ENCODE data around the gene VPS37C. TPM values are rescaled to one million over a fixed set of nuclear protein-coding genes. Genes with fewer than 3 reads are reported as not detected.
"Not testable (repeated sequence)": the region's sequence is repeated elsewhere in the genome, so short reads cannot be mapped to it uniquely, and the experiment has no call there.

VPS37C gene
- total RNA-seq, result 13.4 TPM

DNA sequence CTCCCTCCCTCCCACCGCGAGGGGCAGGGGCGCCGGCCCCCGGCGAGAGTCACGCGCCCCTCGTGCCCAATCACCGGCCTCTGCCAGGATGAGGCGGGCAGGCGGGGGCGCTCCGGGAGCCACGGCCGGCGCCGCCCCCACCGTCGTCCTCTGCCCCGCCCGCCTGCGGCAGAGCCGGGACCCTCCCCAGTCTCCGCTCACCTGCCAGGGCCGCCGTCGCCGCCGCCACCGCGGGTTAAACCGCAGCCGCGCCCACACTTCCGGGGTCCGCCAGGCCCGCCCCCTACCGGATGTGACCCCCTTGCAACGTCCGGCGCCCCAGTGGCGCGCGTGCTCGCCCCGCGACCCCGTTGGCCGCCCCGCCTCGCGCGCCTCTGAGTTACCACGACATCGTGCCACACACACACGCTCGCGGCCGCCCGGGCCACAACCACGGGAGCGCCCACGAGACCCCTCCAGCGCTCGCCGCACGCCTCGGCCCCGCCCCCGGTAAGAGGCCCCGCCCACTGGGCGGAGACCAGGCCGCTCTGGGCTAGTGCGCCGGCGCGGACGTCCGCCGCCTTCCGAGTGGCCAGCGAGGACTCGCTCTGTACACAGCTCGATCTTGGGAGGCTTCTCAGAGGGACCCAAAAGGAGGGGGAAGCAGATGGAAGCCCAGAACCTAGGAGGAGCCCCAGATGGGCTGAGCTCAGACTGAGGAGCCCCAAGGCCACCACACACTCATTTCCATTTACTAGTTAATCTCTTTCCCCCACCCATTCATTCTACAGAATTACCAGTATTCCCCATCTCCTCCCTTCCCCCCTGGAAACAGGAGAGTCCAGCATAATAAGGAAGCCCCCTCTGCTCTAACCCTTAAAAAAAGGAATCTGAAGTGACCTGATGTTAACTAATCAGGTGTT, at the start of gene VPS37C:
Gene VPS37C, minus strand, starts transcription at position 237 of the 902 bp plus-strand sequence. CDS start 22,597 bp downstream, outside the sequence.
- ATAC-seq, result peak; percentile 94

- ATAC-seq, result not testable (repeated sequence)
These were observed 49.4 kb upstream of the VPS37C start for GRCh38 chr11:61210629-61211028.

GRCh38 chr11:61207636-61208310, 46.5 kb upstream of the VPS37C start:
- ATAC-seq, result not testable (repeated sequence)

- ATAC-seq, result not testable (repeated sequence)
These were observed 43.4 kb upstream of the VPS37C start for GRCh38 chr11:61204502-61205059.

DNA sequence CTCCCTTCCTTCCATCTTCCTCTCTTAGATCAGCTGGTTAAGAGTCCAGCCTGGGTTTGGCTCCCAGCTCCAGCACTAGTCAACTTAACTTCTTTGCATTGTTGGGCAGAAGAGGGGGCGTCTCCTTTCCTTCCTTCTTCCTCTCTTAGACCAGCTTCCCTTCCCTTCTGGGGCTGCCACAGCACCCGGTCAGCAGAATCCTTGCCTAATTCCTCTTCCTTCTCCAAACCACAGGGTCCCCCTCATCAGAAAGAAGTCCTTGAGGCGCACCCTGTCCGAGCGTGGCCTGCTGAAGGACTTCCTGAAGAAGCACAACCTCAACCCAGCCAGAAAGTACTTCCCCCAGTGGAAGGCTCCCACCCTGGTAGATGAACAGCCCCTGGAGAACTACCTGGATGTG, 42.6 kb upstream of the VPS37C start:
- not testable (repeated sequence) for ATAC-seq

GRCh38 chr11:61202950-61203746, 41.9 kb upstream of the VPS37C start, which contains the start of gene PGA3:
TSS of gene PGA3 (plus strand) at chr11:61203515. CDS start at chr11:61203565, 50 bp downstream.
- ATAC-seq, result not testable (repeated sequence)

DNA sequence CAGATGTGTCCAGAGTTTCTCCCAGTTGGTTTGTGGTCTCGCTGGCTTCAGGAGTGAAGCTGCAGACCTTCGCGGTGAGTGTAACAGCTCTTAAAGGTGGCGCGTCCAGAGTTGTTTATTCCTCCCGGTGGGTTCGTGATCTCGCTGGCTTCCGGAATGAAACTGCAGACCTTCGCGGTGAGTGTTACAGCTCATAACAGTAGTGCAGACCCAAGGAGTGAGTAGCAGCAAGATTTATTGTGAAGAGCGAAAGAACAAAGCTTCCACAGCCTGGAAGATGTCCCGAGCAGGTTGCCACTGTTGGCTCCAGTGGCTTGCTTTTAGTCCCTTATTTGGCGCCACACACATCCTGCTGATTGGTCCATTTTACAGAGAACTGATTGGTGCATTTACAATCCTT, 40.2 kb upstream of the VPS37C start:
- ATAC-seq, result no peak

DNA sequence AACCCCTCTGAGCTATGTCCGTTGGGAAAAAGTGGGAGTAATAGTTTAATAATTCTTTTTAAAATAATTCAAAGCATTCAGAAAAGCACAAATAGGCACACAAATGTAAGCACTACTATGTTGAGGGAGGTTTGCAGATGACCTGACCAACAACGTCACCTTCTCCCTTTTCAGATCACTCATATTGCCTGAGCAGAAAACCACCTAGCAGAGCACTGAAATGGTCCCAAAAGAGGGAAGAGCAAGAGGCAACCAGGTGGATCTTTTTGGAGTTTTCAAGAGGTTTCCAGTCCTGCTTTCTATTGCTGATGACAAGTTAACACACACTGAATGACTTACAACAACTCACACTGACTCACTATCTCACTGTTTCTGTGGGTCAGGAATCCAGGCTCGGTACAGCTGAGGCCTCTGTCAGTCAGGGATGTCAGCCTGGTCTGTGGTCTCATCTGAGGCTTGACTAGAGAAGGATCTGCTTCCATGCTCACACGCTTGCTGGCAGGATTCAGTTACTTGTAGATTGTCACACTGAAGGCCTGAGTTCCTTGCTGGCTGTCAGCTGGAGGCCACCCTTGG, 37.8 kb upstream of the VPS37C start:
- no peak for ATAC-seq

DNA sequence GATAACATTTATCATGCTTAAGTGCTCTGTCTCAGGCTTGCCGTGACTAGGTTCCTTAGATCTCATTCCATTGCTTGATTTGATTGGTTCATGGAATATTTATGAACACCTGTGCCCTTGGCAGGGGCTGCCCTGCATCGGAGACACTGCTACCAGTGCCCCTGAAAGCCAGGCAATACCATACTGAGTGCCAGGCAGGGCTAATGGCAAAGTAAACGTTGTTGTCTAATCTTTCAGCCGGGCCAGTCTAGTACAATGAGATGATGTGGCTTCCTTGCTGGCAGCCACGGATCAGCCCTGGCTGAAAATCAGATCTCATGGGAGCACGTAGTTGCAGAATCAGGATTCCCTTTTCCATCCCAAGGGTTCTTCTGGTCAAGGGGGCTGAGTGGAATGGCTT, 37.1 kb upstream of the VPS37C start:
- no peak for ATAC-seq

- no peak for ATAC-seq
These were observed 34.5 kb upstream of the VPS37C start for GRCh38 chr11:61195719-61196118.

- ATAC-seq, result no peak
These were observed 33.9 kb upstream of the VPS37C start for GRCh38 chr11:61194981-61195695.

- no peak for ATAC-seq
These were observed 33.0 kb upstream of the VPS37C start for GRCh38 chr11:61194169-61194671.

GRCh38 chr11:61193596-61193995, 32.4 kb upstream of the VPS37C start:
- ATAC-seq, result no peak

DNA sequence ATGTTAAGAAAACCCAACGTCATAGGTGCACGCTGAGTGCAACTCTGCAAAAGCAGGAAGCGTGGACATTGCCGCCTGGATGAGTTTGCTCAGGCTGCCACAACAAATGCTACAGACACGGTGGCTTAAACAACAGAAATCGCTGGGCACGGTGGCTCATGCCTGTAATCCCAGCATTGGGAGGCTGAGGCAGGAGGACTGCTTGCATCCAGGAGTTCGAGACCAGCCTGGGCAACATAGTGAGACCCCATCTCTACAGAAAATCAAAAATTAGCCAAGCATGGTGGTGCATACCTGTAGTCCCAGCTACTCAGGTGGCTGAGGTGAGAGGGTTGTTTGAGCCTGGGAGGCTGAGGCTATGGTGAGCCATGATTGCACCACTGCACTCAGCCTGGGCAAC, 28.7 kb upstream of the VPS37C start:
- no peak for ATAC-seq

DNA sequence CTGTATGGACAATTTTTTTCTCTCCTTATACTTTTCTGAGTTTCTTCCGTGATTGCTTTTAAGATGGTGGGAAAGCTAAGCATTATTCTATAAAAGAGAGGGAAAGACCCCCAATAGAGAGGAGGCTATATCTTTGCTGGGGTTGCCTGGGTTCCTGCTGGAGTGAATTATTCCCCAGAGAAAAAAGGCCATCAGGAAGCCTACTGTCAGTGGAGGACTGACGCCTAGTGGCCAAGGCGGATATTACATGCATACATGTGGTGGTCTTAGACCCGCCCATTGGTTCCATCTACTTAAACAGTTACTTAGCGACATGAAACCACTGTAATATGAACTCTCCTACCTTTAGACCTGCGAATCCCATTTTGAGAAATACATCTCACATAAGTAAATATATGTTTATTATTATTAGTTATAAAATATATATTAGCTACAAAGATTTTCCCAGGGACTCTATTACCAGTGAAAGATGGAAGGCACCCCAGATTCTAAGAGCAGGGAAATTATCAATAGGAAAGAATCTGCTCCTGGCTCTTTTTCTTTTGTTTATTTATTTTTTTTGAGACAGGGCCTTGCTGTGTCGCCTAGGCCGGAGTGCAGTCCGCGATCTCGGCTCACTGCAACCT, 26.4 kb upstream of the VPS37C start:
- ATAC-seq, result peak; percentile 62

GRCh38 chr11:61186504-61186903, 25.3 kb upstream of the VPS37C start:
- no peak for ATAC-seq

DNA sequence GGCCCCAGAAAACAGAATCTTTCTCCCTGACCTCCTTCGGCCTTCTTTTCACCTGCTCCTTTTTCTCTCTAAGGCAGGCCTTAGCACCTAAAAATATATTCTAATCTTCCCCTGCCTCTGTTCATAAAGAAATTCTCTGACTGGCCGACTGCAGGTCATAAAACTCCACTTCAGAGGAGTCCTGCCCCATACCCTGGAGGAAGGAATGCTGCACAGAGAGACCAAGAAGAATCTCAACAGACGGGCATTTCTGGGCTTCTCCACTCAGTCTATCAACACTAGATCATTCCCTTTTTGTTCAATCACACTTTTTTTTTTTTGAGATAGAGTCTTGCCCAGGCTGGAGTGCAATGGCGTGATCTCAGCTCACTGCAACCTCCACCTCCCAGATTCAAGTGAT, 22.4 kb upstream of the VPS37C start:
- ATAC-seq, result no peak

- ATAC-seq, result no peak
These were observed 20.3 kb upstream of the VPS37C start for GRCh38 chr11:61181489-61181888.

- ATAC-seq, result not testable (repeated sequence)
These were observed 19.0 kb upstream of the VPS37C start for GRCh38 chr11:61180205-61180604.

GRCh38 chr11:61176446-61176845, 15.2 kb upstream of the VPS37C start:
- no peak for ATAC-seq

- ATAC-seq, result no peak
These were observed 13.7 kb upstream of the VPS37C start for GRCh38 chr11:61174949-61175348.

All from esophagus mucosa (tissue), 1 donor.